GM12891 (cell line): ENCODE data around the gene ERP44.

Experiments
- DNase-seq: peaks from one replicate; pipeline ENCODE4 v3.0.0; 2011; ENCODE audit warnings: low spot score; ENCODE audit not compliant: insufficient read length
- FAIRE-seq: peaks from 2 replicates; lab custom pipeline; 2011; peaks lifted over from hg19 to GRCh38; lab: Jason Lieb, UNC
- PAX5 ChIP-seq: IDR thresholded peaks from 2 replicates; pipeline ENCODE4 v1.6.1; 2011; ENCODE audit warnings: low read length, moderate library complexity, mild to moderate bottlenecking; ENCODE audit not compliant: insufficient read depth, severe bottlenecking
- POLR2A ChIP-seq: IDR thresholded peaks from 2 replicates; pipeline ENCODE4 v1.6.1; 2011; ENCODE audit warnings: low read depth, low read length, control low read depth
- POLR2AphosphoS5 ChIP-seq: IDR thresholded peaks from 2 replicates; pipeline ENCODE4 v1.6.1; 2011; ENCODE audit warnings: low read depth, low read length, control low read depth
- POU2F2 ChIP-seq: IDR thresholded peaks from 2 replicates; pipeline ENCODE4 v1.6.1; 2011; ENCODE audit warnings: low read depth, mild to moderate bottlenecking, control low read depth, low read length, moderate library complexity
- SPI1 ChIP-seq: IDR thresholded peaks from 2 replicates; pipeline ENCODE4 v1.6.1; 2011; ENCODE audit warnings: low read depth, low read length, control low read depth
- TAF1 ChIP-seq: IDR thresholded peaks from 2 replicates; pipeline ENCODE4 v1.6.1; 2011; ENCODE audit warnings: low read depth, low read length, control low read depth

Gene ERP44

DNA sequence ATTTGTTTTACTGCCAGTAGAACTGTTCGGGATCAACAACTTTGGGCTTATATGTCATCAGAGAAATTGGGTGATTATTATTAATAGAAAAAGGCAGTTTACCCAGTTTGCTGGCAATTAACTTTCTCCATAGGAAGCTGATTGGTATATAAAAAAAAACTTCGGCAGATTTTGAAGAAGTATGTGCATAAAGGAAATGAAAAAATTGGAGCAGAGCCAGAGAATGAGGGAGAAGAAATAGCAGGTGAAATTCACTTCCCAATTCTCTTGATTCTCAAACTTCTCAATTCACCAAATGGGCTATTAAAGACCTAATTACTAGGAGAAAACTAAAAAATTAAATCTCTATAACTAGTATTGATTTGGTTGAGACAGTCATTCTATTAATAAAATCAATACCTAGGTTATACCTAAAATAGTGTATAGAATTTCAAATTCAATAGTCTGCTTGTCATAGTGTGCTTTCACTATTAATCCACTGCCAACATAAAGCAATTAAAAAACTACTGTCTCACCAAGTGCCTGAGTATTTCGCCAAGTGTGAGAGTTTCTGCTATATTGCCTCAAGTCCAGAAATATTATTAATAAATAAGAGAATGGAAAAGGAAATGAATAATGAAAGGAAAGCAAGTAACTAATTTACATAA, 144.8 kb downstream of the ERP44 start:
- no peak for FAIRE-seq
- no peak for DNase-seq
- no peak for TF ChIP-seq PAX5
- TF ChIP-seq SPI1: no peak
- TF ChIP-seq POLR2A: no peak
- TF ChIP-seq TAF1: no peak
- no peak for TF ChIP-seq POU2F2
- no peak for TF ChIP-seq POLR2AphosphoS5

- no peak for FAIRE-seq
- no peak for DNase-seq
- TF ChIP-seq POLR2AphosphoS5 (no peak), POLR2A (no peak), PAX5 (no peak), SPI1 (no peak), POU2F2 (no peak), TAF1 (no peak)
Observed at GRCh38 chr9:99948896-99949295, 149.9 kb downstream of the ERP44 start.

DNA sequence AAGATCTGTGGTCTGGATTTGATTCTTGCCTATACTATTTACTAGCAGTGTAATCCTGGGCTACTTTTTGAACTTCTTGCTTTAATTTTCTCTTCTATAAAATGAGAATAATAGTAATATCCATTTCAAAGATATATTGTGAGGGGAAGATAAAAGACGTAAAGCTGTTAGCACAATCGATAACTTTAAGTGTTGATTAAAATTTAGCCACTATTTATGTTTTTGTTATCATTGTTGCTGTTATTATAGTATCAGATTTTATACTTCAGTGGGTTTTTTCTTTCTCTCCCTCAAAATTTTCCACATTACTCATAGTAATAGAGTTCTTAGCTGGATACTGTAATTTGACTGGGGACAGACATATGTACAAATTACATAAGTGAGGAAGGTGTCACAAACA, 150.3 kb downstream of the ERP44 start:
- no peak for TF ChIP-seq POU2F2
- TF ChIP-seq POLR2A: no peak
- no peak for TF ChIP-seq PAX5
- no peak for TF ChIP-seq SPI1
- TF ChIP-seq POLR2AphosphoS5: no peak
- no peak for TF ChIP-seq TAF1
- no peak for FAIRE-seq
- no peak for DNase-seq

DNA sequence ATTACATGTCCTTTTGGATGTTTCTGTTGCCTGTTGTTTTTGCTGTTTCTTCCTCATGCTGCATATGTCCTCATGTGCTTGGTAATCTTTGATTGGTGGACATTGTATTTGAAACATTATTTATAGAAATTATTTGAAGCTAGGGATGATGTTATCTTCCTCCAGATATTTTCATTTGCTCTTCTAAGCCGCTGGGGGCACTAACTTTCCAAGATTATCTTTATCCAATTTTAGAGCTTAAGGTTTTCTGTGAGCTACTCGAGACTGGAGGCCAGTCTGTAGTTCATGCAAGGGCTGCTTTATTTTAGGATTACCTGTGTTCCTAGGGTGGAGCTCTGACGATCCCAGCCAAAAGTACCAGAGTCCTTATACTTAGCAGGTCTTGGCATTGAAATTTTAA, 151.4 kb downstream of the ERP44 start:
- no peak for FAIRE-seq
- no peak for TF ChIP-seq POU2F2
- TF ChIP-seq TAF1: no peak
- TF ChIP-seq PAX5: no peak
- TF ChIP-seq POLR2A: no peak
- no peak for TF ChIP-seq SPI1
- no peak for TF ChIP-seq POLR2AphosphoS5
- no peak for DNase-seq

GRCh38 chr9:99936947-99937587, 161.7 kb downstream of the ERP44 start:
- DNase-seq: no peak
- FAIRE-seq: no peak
- no peak for TF ChIP-seq TAF1
- TF ChIP-seq POLR2A: no peak
- no peak for TF ChIP-seq PAX5
- TF ChIP-seq POLR2AphosphoS5: no peak
- no peak for TF ChIP-seq POU2F2
- no peak for TF ChIP-seq SPI1

DNA sequence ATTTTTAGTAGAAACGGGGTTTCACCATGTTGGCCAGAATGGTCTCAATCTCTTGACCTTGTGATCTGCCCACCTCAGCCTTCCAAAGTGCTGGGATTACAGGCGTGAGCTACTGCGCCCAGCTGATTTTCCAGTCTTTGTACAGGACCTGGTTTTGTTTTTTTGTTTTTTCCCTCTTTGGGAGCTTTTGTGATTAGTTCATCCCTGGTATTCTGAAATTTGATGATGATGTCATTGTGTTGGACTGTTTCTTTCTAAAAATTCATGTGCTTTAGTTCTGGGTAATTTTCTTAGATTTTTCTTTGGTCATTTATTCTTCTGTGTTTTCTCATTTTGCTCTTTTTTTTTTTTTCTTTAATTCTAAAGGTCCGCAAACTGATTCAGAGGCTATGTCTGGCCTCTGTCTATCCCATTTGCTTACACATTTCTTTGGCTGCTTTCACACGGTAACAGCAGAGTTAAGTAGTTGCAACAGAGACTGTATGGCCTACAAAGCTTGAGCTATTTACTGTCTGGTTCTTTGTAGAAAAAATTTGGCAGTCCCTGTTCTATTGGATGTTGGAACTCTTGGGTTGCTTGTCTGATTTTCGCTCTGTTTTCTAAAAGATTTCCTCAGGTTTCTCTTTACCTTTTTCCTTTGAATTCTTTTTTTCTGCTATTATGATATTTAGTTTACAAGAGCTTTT, 167.5 kb downstream of the ERP44 start:
- FAIRE-seq (no peak), DNase-seq (no peak)
- TF ChIP-seq PAX5 (no peak), SPI1 (no peak), TAF1 (no peak), POU2F2 (no peak), POLR2A (no peak), POLR2AphosphoS5 (no peak)

GRCh38 chr9:99929652-99930051, 169.1 kb downstream of the ERP44 start:
- DNase-seq (no peak), FAIRE-seq (no peak)
- TF ChIP-seq PAX5 (no peak), TAF1 (no peak), POLR2AphosphoS5 (no peak), POLR2A (no peak), POU2F2 (no peak), SPI1 (no peak)
